HUES6 (cell line): ENCODE measurements around the gene SLC45A1.
"Not testable (repeated sequence)": the region's sequence is repeated elsewhere in the genome, so short reads cannot be mapped to it uniquely, and the experiment has no call there.

ENCODE experiments used
- H3K27ac ChIP-seq: 2 replicates; pipeline ENCODE4 v1.7.0; 2013; ENCODE audit warnings: low read depth, mild to moderate bottlenecking, low read length, inconsistent platforms
- H3K27me3 ChIP-seq: 2 replicates; pipeline ENCODE4 v1.6.1; 2013; ENCODE audit warnings: low read length; ENCODE audit not compliant: control insufficient read depth, insufficient read depth
- H3K36me3 ChIP-seq: 2 replicates; pipeline ENCODE4 v1.6.1; 2013; ENCODE audit warnings: low read length; ENCODE audit not compliant: control insufficient read depth, insufficient read depth
- H3K4me1 ChIP-seq: 2 replicates; pipeline ENCODE4 v1.6.1; 2013; ENCODE audit warnings: low read length; ENCODE audit not compliant: control insufficient read depth, insufficient read depth
- H3K4me3 ChIP-seq: 2 replicates; pipeline ENCODE4 v1.5.1; 2013; ENCODE audit warnings: low read depth, low read length
- H3K9ac ChIP-seq: one replicate; pipeline ENCODE4 v1.6.1; 2013; ENCODE audit warnings: mild to moderate bottlenecking, low read length
- H3K9me3 ChIP-seq: 2 replicates; pipeline ENCODE4 v1.6.1; 2013; ENCODE audit warnings: low read depth, low read length; ENCODE audit not compliant: control insufficient read depth, insufficient read depth

The SLC45A1 gene

DNA sequence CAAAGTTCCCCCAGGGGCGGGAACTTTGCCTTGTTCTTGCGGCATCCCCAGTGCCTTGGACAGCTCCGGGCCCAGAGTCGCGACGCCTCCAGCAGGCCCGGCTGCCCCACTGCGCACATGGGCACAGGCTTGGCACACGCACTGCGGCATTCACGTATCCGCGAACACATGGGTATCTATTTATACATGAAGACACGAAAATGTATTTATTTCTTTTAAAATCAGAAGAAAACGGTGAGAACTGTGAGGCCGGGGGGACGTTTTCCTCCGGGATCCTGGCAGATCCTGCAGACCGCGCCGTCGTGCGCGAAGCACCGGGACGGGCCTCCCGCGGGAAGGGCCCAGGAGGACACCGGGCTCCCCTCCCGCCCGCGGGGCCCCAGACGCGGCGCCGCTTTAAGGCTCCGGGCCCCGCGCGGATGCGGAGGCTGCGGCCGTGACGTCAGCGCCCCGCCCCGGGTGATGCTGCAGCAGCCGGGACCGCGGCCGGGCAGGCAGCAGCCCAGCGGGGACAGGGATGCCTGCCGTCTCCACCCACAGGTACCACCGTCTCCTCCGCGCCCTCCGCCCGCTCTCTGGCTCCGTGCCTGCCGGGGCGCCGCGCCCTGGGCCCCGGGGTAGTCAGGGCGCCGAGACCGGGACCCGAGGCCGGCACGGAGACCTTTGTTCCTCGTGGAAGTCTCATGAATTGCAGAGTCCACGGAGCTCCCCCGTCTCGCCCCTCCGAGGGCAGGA is at the start of gene SLC45A1:
SLC45A1 (plus strand) TSS at position 468 of the 735 bp plus-strand sequence. CDS start 6,216 bp downstream, outside the sequence.
- Histone ChIP-seq H3K36me3 (no peaks in the 10 kb centered on the region), H3K27ac (no peak within 1 kb of the TSS), H3K4me1 (peaks cover 27% of the 10 kb centered on the region), H3K27me3 (peaks cover 36% of the 10 kb centered on the region), H3K9ac (no peak within 1 kb of the TSS), H3K9me3 (no peaks in the 10 kb centered on the region), H3K4me3 (peak within 1 kb of the TSS; percentile 62)

DNA sequence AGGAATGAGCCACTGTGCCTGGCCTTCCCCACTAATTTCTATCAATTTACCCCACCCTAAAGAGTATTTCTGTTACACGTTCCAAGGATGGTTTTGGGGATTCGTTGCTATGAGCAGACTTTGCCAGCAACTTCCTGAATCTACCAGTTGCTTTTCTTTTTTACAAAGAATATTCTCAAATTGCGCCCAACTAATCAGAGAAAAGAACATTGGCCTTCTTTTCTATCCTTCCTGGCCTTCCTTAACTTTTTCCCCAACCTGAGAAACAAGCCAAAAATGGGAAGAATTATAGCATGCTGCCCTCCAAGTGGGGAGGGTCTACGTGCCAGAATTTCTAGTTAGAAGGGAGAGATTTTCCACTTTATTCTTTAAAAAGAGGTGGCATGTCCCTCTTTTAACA is 44.9 kb upstream of the SLC45A1 start:
- no peaks in the 10 kb centered on the region for H3K36me3 ChIP-seq
- H3K27me3 ChIP-seq, result no peaks in the 10 kb centered on the region
- no peak overlapping the region for H3K27ac ChIP-seq
- 0 out of 2 replicates have a peak, but pooled peaks cover 5% of the 10 kb centered on the region for H3K4me1 ChIP-seq
- no peak overlapping the region for H3K9ac ChIP-seq
- no peak overlapping the region for H3K4me3 ChIP-seq
- peaks cover 3% of the 10 kb centered on the region; the same call in 1 of the 2 replicates for H3K9me3 ChIP-seq

DNA sequence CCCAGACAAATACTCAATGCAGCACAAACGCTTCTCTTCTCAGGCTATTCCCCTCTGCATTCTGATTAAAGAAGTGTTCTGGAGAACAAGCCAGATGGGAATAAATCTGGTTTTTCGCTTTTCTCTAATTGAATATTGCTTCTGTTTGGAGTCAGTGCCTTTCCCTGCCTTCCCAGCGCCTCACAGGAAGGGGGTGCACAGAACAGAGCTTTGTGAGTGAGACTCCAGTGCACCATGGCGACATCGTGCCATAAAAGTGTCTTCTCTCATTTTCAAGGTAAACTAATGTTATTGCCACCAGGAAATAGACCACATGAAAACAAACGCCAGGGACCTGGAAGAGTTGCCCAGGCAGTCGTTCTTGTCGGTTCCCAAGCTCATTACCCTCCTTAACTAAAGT is 43.6 kb upstream of the SLC45A1 start:
- Histone ChIP-seq H3K27ac (no peak overlapping the region), H3K36me3 (no peaks in the 10 kb centered on the region), H3K9me3 (peaks cover 3% of the 10 kb centered on the region; the same call in 1 of the 2 replicates), H3K4me3 (no peak overlapping the region), H3K4me1 (no peaks in the 10 kb centered on the region), H3K27me3 (no peaks in the 10 kb centered on the region), H3K9ac (no peak overlapping the region)

DNA sequence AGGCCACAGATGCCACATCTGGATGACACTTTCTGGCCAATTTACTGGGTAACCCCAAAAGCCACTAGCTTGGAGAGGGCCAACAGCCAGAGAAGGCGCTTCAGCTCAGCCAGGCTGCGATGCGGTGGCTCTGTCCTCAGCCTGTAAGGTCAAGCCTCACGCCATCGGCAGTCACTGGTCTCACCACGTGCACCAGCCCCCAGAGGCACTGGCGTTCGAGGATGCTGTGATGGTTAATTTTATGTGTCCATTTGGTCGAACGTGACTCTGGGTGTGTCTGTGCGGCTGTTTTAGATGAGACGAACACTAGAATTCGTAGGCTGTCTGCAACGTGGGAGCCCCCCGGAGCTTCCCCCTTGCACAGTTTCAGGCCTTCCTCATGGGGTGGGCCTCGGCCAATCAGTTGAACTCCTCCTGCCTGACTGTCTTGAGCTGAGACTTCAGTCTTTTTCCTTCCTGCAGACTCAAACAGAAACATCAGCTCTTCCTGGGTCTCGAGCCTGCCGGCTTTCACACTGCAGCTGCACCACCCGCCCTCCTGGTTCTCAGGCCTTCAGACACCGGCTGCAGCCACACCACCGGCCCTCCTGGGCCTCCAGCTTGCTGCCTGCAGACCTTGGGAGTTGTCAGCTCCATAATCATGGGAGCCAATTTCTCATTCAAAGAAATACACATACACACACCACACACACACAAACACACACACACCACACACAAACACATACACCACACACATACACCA is 41.6 kb upstream of the SLC45A1 start:
- Histone ChIP-seq H3K27ac (no peak overlapping the region), H3K4me1 (no peaks in the 10 kb centered on the region), H3K27me3 (no peaks in the 10 kb centered on the region), H3K9me3 (peaks cover 3% of the 10 kb centered on the region; the same call in 1 of the 2 replicates), H3K4me3 (no peak overlapping the region), H3K9ac (no peak overlapping the region), H3K36me3 (no peaks in the 10 kb centered on the region)

DNA sequence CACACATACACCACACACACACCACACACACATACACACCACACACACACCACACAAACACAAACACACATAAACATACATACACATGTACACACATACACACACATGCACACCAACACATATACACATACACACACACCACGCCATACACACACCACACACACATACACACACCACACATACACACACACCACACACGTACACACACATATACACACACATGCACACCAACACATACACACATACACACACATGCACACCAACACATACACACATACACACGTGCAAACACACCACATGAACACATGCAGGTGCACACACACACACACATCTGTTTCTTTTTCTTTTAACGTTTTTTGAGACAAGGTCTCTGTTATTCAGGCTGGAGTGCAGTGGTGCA is 41.0 kb upstream of the SLC45A1 start:
- Histone ChIP-seq H3K9ac (no peak overlapping the region), H3K27ac (no peak overlapping the region), H3K36me3 (no peaks in the 10 kb centered on the region), H3K27me3 (no peaks in the 10 kb centered on the region), H3K4me1 (peaks cover 2% of the 10 kb centered on the region), H3K9me3 (peaks cover 3% of the 10 kb centered on the region; the same call in 1 of the 2 replicates), H3K4me3 (no peak overlapping the region)

DNA sequence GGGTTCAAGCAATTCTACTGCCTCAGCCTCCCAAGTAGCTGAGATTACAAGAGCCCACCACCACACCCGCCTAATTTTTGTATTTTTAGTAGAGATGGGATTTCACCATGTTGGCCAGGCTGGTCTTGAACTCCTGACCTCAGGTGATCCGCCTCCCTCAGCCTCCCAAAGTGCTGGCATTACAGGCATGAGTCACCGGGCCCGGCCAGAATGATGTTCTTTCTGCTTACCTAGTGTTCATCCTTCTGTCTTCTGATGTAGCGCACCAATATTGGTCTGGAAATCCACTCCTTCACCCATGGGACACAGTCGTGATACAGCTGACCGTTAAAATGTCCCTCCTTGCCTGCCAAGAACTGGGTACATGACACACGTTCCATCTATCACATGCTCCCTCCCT is 39.2 kb upstream of the SLC45A1 start:
- H3K9ac ChIP-seq, H3K36me3 ChIP-seq, H3K4me3 ChIP-seq, H3K9me3 ChIP-seq, H3K27ac ChIP-seq, H3K27me3 ChIP-seq: not testable (repeated sequence)
- H3K4me1 ChIP-seq, result peaks cover 12% of the 10 kb centered on the region

DNA sequence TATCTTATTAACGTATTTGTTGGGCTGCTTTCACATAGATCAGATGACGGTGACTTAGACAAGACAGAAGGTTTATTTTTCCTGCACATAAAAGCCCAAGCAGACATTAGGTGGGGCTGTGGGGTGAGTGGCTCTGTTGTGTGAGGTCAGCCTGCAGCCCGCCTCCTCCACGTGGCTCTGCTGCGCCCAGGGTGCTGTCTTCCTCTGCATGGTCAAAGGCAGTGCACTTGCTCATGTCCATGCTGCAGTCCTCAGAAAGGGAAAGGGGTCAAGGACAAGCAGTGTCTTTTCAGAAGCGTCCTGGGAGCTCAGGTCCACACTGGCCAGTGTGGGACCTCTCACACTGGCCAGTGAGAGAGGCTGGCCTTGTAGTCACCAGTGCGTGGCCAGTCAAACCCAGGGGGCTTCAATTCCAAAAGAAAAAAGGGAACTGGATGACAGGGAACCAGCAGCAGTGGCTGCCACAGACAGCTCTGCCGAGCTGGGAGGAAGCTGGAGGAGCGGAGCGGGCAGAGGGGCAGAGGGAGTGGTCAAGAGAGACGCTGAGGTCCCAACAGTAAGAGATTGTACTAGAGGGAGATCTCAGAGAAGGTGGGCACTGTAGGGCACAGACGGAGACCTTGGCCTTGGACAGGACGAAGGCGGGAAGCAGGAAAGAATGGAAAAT is 35.9 kb upstream of the SLC45A1 start:
- no peaks in the 10 kb centered on the region for H3K36me3 ChIP-seq
- H3K9ac ChIP-seq, result no peak overlapping the region
- H3K9me3 ChIP-seq, result no peaks in the 10 kb centered on the region
- no peak overlapping the region for H3K27ac ChIP-seq
- H3K4me1 ChIP-seq, result peaks cover 12% of the 10 kb centered on the region
- H3K27me3 ChIP-seq, result no peaks in the 10 kb centered on the region
- H3K4me3 ChIP-seq, result no peak overlapping the region

DNA sequence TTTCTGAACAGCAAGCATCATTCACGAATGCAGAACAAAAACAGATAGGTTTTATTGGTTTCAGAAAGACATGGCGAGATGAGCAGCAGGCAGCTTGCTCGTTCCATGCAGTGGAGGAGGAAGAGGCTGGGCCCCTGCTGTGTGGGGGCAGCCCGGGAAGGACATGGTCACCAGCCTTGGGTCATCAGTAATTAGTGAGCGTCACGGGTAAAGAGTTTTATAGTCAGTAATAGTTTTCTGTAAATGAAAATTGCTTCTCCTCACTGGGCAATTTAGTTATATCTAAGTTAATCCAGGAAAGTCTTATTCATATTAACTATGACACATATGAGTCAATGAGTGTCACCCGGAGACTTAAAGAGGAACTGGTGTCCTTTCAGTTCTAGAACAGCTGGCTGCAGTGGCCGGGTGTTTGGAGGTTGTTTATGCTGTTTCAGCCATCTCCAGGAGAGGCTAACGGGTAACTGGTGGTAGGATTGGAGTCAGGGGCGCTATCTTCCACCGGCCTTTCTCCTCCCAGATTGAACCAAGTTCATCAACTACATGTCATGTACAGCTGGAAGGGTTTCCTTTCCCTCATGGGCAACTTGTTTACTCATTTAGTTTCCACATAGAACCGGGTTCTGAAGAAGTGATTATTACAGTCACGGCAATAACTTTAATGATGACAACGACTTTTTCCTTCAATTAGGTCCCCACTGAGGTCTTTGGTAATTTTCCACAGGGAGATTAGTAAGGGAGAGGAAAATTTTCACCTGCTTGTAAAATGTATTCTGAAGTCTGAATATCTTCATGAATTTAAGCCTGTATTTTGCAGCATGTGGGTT is 34.6 kb upstream of the SLC45A1 start:
- H3K4me3 ChIP-seq, result no peak overlapping the region
- H3K27ac ChIP-seq, result no peak overlapping the region
- H3K27me3 ChIP-seq, result no peaks in the 10 kb centered on the region
- H3K9me3 ChIP-seq, result no peaks in the 10 kb centered on the region
- peaks cover 12% of the 10 kb centered on the region for H3K4me1 ChIP-seq
- no peaks in the 10 kb centered on the region for H3K36me3 ChIP-seq
- H3K9ac ChIP-seq, result no peak overlapping the region

DNA sequence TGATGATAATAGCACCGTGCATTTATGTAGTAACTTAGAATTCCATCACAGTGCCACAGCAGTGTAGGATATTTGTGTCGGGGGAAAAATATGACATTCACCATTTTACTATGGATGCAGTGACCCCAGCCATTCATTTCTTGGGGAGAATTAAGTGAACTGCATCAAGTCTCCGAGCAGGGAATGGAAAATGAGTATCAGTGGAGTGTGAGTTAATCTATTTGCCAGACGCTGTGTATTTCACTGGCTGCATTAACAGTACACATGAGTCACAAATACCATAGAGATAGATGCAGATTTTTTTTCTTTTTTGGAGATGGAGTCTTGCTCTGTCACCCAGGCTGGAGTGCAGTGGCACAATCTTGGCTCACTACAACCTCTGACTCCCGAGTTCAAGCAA is 33.8 kb upstream of the SLC45A1 start:
- Histone ChIP-seq H3K9ac (no peak overlapping the region), H3K4me3 (no peak overlapping the region), H3K27me3 (no peaks in the 10 kb centered on the region), H3K4me1 (peaks cover 12% of the 10 kb centered on the region), H3K36me3 (no peaks in the 10 kb centered on the region), H3K27ac (no peak overlapping the region), H3K9me3 (no peaks in the 10 kb centered on the region)

DNA sequence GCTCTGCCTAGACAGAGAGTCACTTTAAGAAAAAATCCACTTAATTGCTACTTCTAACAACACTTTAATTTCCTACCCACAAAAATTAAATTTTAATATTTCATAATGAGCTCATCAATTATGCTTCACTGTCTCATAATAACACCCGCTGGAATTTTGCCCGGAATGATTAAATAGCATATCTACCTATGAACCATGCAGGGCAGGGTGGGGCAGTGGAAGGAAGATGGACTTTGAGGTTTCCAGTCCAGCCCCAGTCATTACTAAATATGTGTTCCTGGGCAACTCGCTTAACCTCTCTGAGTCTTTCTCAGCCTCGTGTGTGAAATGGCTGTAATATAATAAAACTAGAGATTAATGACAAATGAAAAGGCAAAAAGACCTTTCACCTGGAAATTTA is 32.8 kb upstream of the SLC45A1 start:
- H3K27ac ChIP-seq, result no peak overlapping the region
- H3K9ac ChIP-seq, result no peak overlapping the region
- no peaks in the 10 kb centered on the region for H3K36me3 ChIP-seq
- peaks cover 12% of the 10 kb centered on the region for H3K4me1 ChIP-seq
- no peaks in the 10 kb centered on the region for H3K9me3 ChIP-seq
- H3K27me3 ChIP-seq, result no peaks in the 10 kb centered on the region
- no peak overlapping the region for H3K4me3 ChIP-seq
